DMS 273 (cell line): ENCODE results near the gene DYDC2.
"Not testable (repeated sequence)": the region's sequence is repeated elsewhere in the genome, so short reads cannot be mapped to it uniquely, and the experiment has no call there.

Experiments
- DNase-seq: peaks from one replicate; lab custom pipeline; 2025; ENCODE audit not compliant: unreplicated experiment; lab: John Stamatoyannopoulos, UW

Gene DYDC2

DNA sequence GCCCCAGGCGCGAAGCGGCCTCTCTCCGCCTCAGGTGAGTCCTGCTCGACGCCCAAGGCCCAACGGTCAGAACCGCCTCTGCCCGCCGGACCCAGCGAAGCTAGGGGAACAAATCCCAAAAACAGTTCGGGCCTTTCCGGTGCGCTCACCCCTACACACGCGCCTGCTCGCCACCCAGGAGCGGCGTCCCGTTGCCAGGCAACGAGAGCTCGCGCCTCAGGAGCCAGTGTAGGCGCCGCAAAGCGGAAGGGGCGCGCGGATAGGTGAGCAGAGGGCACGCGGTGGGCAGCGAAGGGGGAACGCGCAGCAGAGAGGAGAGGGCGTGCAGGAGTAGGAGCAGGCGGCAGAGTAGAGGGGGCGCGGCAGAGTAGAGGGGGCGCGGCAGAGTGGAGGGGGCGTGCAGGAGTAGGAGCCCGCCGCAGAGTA, at the start of gene DYDC2, which contains the start of gene DYDC1:
Gene DYDC2 (plus strand): TSS at position 219 of the 426 bp plus-strand sequence. CDS start 5,663 bp downstream, outside the sequence.
Gene DYDC1 (minus strand): TSS at position 193 of the 426 bp plus-strand sequence. CDS start 4,154 bp downstream, outside the sequence.
- peak; percentile 93 for DNase-seq

- no peak for DNase-seq
Observed at GRCh38 chr10:80313523-80313922, 43.1 kb upstream of the DYDC2 start.

DNA sequence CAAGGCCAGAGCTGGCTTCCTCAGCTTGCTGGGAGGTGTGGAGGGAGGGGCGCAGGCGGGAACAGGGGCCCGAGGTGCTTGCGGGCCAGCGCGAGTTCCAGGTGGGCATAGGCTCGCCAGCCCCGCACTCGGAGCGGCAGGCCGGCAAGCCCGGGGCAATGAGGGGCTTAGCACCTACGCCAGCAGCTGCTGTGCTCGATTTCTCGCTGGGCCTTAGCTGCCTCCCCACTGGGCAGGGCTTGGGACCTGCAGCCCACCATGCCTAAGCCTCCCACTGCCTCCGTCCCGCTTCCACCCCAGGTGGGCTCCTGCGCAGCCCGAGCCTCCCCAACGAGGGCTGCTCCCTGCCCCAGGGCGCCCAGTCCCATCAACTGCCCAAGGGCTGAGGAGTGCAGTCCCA, 41.2 kb upstream of the DYDC2 start:
- no peak for DNase-seq

- DNase-seq: no peak
Observed at GRCh38 chr10:80318742-80319141, 37.8 kb upstream of the DYDC2 start.

DNA sequence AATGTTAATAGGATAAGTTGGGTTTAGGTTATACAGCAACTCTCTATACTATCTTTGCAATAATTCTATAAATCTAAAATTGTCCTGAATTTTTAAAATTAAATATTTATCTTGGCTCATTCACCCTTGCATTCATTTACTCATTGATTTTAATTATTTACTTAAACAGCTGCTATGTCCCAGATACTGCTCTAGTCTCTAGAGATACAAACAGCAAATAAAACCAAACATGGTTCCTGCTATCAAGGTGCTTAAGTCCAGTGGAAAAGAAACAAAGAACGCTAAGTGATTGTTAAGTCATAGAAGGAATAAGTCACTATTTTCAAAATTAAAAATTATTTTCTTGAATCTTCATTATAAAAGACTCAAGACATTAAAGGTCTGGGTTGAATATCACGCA, 37.3 kb upstream of the DYDC2 start:
- DNase-seq: no peak

GRCh38 chr10:80319725-80320290, 36.8 kb upstream of the DYDC2 start:
- DNase-seq: no peak

- DNase-seq: no peak
Observed at GRCh38 chr10:80320377-80320776, 36.2 kb upstream of the DYDC2 start.

DNA sequence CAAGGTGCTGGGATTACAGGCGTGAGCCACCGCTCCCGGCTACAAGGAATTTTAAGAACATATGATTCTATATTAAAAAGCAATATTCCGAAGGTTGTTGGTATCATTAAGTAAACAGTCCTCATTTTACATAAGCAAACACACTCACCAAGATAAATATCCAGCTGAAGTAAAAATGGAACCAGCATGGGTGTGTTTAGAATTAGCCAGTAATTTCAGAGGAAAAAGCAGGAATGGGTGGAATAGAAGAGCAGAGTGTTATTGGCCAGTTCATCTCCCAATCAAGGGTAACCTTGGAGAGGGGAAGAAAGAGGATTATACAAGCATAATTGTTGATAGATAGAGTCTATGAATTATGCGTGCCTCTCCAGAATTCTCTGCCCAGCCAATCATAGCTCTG, 35.4 kb upstream of the DYDC2 start:
- no peak for DNase-seq

DNA sequence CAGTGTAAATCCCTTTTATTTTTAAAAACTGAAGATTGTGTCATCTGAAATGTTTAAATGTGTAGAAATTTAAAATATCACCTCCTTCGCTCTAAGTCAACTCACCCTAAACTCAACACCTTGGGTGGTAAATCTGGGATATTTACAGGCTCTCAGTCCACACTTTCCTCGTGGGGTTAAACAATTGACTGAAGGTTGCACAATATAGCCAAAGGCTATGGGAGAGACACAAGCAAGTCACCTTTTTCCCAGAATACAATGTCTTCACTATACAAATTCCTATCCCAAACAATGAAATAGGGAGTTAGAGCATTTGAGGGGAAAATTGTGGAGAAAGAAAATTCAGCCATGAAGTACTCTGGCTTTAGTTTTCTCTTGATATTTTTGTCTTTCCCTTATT, 34.4 kb upstream of the DYDC2 start:
- DNase-seq: no peak

DNA sequence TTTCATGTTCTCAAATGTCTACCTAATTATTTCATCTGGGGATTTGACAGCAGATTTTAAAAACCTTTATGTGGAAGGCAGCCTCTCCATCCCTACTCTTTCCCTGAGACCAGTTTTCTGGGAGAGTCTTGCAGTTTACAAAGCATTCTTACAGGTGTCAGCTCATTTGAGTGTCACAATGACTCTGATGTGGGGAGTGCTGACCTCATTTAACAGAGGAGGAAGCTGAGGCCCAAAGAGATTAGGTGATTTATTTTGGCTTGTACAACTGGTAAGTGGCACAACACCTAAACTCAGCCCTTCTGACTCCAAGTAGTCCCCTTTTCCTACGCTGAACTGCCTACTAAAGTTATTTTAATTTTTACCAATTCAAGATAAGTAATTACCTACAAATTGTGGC, 33.9 kb upstream of the DYDC2 start:
- no peak for DNase-seq

- no peak for DNase-seq
Observed at GRCh38 chr10:80323311-80323710, 33.3 kb upstream of the DYDC2 start.

GRCh38 chr10:80324086-80324485, 32.5 kb upstream of the DYDC2 start:
- DNase-seq: peak; percentile 72

DNA sequence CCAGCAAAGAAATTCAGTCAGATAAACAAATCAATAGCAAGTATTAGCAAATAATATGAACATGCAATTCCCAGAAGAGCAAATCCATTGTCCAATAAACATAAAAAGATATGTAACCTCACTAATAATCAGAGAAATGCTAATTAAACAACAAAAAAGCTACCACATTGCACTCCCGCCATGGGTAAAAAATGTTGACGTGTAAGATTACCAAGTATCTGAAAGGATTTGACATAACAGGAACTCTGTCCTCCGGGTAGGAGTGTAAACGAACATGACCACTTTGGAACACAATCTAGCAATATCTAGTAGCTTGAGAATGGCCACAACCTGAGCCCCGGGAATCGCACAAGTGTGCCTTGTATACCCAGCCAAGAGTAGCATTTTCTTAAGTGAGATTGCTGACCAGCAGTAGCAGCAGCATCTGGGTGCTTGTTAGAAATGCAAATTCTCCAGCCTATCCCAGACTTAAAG, 31.7 kb upstream of the DYDC2 start:
- DNase-seq: no peak

DNA sequence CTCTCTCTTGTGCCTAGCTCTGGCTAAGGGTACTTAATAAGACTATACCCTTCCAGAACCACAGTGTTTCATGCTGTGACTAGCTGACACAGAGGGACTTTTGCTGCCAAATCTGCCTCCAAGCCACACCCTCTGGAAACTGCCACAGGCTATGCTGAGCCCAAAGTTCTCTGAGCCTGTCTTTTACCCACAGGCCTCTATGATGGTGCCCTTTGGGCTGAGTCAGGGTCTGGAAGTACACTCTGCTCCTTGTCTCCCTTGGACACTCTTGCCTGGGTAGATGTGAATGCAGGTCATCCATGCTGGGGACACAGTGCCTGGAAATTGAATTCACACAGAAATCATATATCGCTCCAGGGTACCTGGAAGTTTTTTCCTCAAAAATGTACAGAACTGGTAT, 22.6 kb upstream of the DYDC2 start:
- DNase-seq: no peak

DNA sequence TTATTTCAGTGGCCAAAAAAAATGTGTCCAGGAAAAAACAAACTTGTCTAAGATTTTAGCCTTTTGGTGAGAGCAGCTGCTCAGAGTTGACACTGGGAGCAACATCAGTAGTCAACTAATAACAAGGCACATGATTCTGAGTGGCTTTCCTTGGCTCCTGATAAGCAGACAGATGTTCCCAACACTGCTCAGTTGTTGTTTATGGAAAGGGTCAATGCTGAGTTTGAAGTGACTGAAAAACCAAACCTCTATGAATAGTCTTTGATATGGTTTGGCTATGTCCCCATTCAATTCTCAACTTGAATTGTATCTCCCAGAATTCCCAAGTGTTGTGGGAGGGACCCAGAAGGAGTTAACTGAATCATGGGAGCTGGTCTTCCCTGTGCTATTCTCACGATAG, 12.3 kb upstream of the DYDC2 start:
- DNase-seq: peak; percentile 49

GRCh38 chr10:80344912-80345311, 11.7 kb upstream of the DYDC2 start:
- no peak for DNase-seq

- DNase-seq: no peak
Observed at GRCh38 chr10:80350251-80350650, 6.3 kb upstream of the DYDC2 start.

- DNase-seq: no peak
Observed at GRCh38 chr10:80351220-80351619, 5.4 kb upstream of the DYDC2 start.

DNA sequence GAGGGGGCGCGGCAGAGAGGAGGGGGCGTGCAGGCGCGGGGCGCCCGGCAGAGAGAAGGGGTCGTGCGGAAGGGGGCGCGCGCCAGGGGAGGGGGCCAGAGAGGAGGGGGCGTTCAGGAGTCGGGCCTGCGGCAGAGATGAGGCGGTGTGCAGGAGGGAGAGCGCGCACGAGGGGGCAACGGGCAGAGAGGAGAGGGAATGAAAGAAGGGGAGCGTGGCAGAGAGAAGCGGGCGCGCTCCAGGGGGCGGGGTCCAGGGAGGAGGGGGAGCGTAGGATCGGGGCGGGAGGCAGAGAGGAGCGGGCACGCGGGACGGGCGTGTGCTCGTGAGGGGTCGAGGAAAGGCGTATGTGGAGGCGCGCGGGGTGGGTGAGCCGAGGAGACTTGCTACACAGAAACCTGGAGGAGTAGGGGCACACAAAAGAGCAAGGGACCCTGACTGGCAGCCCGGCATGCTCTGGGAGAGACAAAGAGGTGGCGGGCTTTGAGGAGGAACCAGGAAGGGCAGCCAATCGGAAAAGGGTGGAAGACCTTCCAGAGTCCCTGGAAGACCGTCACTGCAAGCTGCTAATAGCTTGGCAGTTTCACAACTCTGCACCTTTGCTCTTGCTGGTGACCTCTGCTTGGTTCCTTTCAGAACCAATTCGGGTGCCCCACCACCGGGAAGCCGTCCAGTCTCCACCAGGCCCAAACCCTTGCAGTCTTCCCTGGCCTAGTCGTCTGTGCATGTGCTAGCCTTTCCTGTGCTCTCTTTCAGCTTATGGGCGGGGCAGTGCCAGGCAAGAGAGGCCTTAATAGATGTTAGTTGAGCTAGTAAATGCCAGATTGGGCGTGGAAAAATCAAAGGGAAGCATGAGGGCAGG, 639 bp downstream of the DYDC2 start:
- DNase-seq: peak; percentile 64

GRCh38 chr10:80357851-80358125, 1.2 kb downstream of the DYDC2 start:
- no peak for DNase-seq

DNA sequence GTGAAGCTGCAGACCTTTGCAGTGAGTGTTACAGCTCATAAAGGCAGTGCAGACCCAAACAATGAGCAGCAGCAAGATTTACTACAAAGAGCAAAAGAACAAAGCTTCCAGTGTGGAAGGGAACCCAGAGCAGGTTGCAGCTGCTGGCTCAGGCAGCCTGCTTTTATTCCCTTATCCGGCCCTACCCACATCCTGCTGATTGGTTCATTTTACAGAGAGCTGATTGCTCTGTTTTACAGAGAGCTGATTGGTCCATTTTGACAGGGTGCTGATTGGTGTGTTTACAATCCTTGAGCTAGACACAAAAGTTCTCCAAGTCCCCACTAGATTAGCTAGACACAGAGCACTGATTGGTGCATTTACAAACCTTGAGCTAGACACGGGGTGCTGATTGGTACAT, 2.3 kb downstream of the DYDC2 start:
- DNase-seq: not testable (repeated sequence)

DNA sequence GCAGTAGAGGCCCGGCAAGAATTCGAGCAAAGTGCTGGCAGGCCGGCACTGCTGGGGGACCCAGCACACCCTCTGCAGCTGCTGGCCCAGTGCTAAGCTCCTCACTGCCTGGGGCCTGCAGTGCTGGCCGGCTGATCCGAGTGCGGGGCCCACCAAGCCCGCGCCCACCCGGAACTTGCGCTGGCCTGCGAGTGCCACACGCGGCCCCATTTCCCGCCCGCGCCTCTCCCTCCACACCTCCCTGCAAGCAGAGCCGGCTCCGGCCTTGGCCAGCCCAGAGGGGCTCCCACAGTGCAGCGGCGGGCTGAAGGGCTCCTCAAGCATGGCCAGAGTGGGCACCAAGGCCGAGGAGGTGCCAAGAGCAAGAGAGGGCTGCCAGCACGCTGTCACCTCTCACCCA, 3.1 kb downstream of the DYDC2 start:
- DNase-seq: no peak

DNA sequence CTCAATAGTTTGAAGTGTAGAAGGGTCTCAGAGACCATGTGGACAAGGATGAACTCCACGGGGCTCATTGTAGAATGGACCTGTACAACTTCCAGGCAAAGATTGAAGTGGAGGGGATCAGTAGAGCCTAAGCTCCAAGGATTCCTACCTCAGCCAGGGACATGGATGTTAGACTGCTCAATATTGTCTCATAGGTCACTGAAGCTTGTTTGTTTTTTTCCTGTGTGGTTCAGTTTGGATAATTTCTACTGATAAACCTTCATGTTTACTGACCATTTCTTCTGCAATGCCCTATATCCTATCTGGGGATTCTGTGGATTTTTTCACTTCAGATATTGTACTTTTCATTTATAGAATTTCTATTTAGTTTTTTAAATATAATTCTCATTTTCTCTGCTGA, 8.9 kb downstream of the DYDC2 start:
- DNase-seq: no peak
